ENCODE measurements around the gene KRT86.

KRT86 gene

GRCh38 chr12:52346593-52346992, 72.1 kb downstream of the KRT86 start:
- Mint-ChIP-seq H3K27me3 (ENCODE audit: low read depth) (peaks cover 11% of the 10 kb centered on the region), H3K36me3 (ENCODE audit: low read depth) (no peaks in the 10 kb centered on the region), H3K4me3 (no peak overlapping the region), H3K9me3 (peaks cover 3% of the 10 kb centered on the region), H3K4me1 (peaks cover 33% of the 10 kb centered on the region), H3K27ac (peak overlapping the region; percentile 23 to 93 (median 64))
- TF ChIP-seq, protein P1, sequence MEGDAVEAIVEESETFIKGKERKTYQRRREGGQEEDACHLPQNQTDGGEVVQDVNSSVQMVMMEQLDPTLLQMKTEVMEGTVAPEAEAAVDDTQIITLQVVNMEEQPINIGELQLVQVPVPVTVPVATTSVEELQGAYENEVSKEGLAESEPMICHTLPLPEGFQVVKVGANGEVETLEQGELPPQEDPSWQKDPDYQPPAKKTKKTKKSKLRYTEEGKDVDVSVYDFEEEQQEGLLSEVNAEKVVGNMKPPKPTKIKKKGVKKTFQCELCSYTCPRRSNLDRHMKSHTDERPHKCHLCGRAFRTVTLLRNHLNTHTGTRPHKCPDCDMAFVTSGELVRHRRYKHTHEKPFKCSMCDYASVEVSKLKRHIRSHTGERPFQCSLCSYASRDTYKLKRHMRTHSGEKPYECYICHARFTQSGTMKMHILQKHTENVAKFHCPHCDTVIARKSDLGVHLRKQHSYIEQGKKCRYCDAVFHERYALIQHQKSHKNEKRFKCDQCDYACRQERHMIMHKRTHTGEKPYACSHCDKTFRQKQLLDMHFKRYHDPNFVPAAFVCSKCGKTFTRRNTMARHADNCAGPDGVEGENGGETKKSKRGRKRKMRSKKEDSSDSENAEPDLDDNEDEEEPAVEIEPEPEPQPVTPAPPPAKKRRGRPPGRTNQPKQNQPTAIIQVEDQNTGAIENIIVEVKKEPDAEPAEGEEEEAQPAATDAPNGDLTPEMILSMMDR (IDR thresholded peaks at IDR 0.05; ENCODE audit: unreplicated experiment in 3 of 3) = no peak

DNA sequence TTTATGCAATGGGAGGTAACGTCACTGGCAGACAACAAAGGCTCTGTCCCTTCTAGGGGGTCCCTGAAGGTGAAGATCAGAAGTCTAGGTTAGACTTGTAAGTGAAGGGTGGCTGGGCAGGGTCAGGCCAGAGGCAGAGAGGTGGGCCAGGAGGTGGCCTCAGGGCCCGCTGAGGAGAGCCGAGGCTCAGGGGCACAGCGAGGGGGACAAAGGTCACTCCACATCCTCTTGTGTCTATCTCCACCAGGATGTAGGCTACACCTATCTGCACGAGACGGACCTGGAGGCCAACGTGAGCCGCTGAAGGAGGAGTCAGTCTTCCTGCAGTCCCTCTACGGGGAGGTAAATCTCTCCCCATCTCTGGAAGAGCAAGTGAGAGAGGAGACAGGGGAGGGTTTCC, 72.6 kb downstream of the KRT86 start:
- peaks cover 7% of the 10 kb centered on the region for H3K27me3 Mint-ChIP-seq (ENCODE audit: low read depth)
- H3K4me1 Mint-ChIP-seq = peaks cover 36% of the 10 kb centered on the region
- H3K4me3 Mint-ChIP-seq = no peak overlapping the region
- H3K36me3 Mint-ChIP-seq (ENCODE audit: low read depth) = no peaks in the 10 kb centered on the region
- H3K9me3 Mint-ChIP-seq = peaks cover 3% of the 10 kb centered on the region
- peak overlapping the region; percentile 23 to 93 (median 81) for H3K27ac Mint-ChIP-seq
- TF ChIP-seq, protein P1 (IDR thresholded peaks at IDR 0.05; ENCODE audit: unreplicated experiment in 3 of 3) = no peak

DNA sequence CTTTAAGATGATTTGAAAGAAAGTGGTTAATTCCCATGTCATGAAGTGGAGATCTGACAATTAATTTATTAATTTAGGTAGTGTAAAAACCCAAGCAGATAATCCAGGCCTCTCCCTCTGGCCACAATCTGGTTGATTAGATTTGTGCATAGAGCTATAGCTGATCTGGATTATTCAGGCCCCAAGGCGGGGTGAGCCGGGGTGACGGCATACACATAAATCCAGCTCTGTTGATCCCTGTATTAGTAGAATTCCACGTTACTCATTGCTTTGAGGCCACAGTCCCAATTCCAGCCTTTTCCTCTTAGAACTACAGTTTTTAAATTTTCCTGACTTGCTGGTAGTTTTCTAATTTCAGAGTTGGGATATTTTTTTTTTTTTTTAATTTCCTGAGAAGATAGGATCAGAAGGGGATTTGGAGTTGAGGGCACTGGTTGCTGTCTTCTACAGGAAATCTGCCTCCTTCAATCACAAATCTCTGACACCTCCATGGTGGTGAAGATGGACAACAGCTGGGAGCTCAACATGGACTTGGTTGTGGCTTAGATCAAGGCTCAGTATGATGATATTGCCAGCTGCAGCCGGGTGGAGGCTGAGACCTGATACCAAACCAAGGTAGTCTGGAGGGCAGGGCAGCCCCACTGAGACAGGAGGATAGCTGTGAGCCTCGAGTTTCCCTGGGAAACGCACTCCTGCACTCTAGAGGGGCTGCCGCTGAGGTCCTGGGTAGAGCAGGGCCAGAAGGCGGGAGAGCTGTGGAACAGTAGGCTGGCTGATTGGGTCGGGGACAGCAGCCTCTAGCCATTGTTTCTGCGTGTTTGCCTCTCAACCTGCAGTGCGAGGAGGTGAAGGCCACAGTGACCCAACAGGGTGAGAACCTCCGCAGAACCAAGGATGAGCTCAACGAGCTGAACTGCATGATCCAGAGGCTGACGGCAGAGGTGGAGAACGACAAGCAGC, 73.4 kb downstream of the KRT86 start:
- H3K27ac Mint-ChIP-seq = peak overlapping the region; percentile 61 to 93 (median 81)
- peaks cover 3% of the 10 kb centered on the region for H3K9me3 Mint-ChIP-seq
- H3K36me3 Mint-ChIP-seq (ENCODE audit: low read depth) = no peaks in the 10 kb centered on the region
- TF ChIP-seq, protein P1 (IDR thresholded peaks at IDR 0.05; ENCODE audit: unreplicated experiment in 3 of 3) = no peak
- H3K27me3 Mint-ChIP-seq (ENCODE audit: low read depth) = peaks cover 8% of the 10 kb centered on the region
- peaks cover 36% of the 10 kb centered on the region for H3K4me1 Mint-ChIP-seq
- peak overlapping the region in 2 of 3 experiments; percentile 21 to 40 for H3K4me3 Mint-ChIP-seq

DNA sequence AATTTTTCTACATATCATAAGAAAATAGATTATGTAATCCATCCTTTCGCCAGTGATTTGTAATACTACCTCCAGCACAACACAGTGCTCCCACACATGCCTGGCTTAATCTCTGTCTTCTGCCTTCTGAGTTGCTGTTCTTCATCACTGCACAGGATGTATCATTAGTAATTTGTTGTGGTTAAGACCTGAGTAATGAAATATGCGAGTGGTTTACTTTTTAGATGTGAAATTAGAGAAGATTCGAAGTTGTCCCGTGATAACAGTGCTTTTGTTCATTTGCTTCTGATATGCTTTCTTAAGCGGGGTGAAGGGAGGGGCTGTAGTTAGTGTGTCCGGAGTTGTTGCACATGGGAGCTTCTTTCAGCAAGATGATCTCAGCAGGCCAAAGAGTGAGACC, 74.8 kb downstream of the KRT86 start:
- Mint-ChIP-seq H3K4me1 (peaks cover 43% of the 10 kb centered on the region), H3K9me3 (no peaks in the 10 kb centered on the region), H3K27me3 (ENCODE audit: low read depth) (peaks cover 6% of the 10 kb centered on the region), H3K4me3 (no peak overlapping the region), H3K36me3 (ENCODE audit: low read depth) (no peaks in the 10 kb centered on the region), H3K27ac (peak overlapping the region in 2 of 3 experiments; percentile 0)
- TF ChIP-seq, protein P1 (IDR thresholded peaks at IDR 0.05; ENCODE audit: unreplicated experiment in 3 of 3) = no peak

DNA sequence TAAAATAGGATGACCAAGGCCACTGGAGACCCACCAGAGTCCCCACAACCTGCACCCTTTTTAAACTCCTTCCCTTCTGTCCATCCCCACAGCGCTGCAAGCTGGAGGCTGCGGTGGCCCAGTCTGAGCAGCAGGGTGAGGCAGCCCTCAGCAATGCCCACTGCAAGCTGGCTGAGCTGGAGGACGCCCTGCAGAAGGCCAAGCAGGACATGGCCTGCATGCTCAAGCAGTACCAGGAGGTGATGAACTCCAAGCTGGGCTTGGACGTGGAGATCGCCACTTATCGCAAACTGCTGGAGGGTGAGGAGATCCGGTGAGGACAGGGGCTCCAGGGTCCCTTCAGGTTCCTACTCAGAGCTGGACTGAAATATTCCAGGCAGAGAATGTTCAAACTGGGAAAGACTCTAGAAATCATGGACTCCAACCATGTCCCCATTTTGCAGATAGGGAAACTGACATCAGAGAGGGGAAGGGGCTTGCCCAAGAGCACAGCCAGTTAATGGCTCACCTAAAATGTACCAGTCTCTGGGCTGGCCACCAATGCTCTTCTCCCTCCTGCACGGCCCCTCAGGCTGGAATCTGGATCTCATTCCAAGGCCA, 75.7 kb downstream of the KRT86 start:
- TF ChIP-seq, protein P1 (IDR thresholded peaks at IDR 0.05; ENCODE audit: unreplicated experiment in 3 of 3) = no peak
- H3K4me1 Mint-ChIP-seq = peaks cover 46% of the 10 kb centered on the region
- no peaks in the 10 kb centered on the region for H3K9me3 Mint-ChIP-seq
- no peak overlapping the region for H3K4me3 Mint-ChIP-seq
- H3K27ac Mint-ChIP-seq = no peak overlapping the region
- no peaks in the 10 kb centered on the region for H3K36me3 Mint-ChIP-seq (ENCODE audit: low read depth)
- peaks cover 14% of the 10 kb centered on the region for H3K27me3 Mint-ChIP-seq (ENCODE audit: low read depth)
